ENCODE measurements around the gene CFAP54.
"Not testable (repeated sequence)": the region's sequence is repeated elsewhere in the genome, so short reads cannot be mapped to it uniquely, and the experiment has no call there.

The CFAP54 gene

GRCh38 chr12:96635844-96636243, 146.5 kb downstream of the CFAP54 start:
- no peak for DNase-seq

GRCh38 chr12:96636895-96637294, 147.5 kb downstream of the CFAP54 start:
- no peak for DNase-seq

GRCh38 chr12:96648923-96649322, 159.5 kb downstream of the CFAP54 start:
- no peak for DNase-seq

GRCh38 chr12:96652870-96653269, 163.5 kb downstream of the CFAP54 start:
- no peak for DNase-seq

- no peak for DNase-seq
Measured at GRCh38 chr12:96658075-96658474, 168.7 kb downstream of the CFAP54 start.

GRCh38 chr12:96669786-96670185, 180.4 kb downstream of the CFAP54 start:
- DNase-seq: no peak

GRCh38 chr12:96670334-96670899, 181.0 kb downstream of the CFAP54 start:
- DNase-seq: no peak

GRCh38 chr12:96675519-96675918, 186.1 kb downstream of the CFAP54 start:
- not testable (repeated sequence) for DNase-seq

GRCh38 chr12:96677363-96677762, 188.0 kb downstream of the CFAP54 start:
- no peak for DNase-seq

GRCh38 chr12:96687719-96688118, 198.3 kb downstream of the CFAP54 start:
- DNase-seq: no peak

GRCh38 chr12:96698521-96698920, 209.1 kb downstream of the CFAP54 start:
- no peak for DNase-seq

- no peak for DNase-seq
Measured at GRCh38 chr12:96698965-96699364, 209.6 kb downstream of the CFAP54 start.

- no peak for DNase-seq
Measured at GRCh38 chr12:96701856-96702255, 212.5 kb downstream of the CFAP54 start.

GRCh38 chr12:96710127-96710745, 220.9 kb downstream of the CFAP54 start:
- DNase-seq: no peak

- DNase-seq: no peak
Measured at GRCh38 chr12:96711364-96711763, 222.0 kb downstream of the CFAP54 start.

- DNase-seq: no peak
Measured at GRCh38 chr12:96714199-96714598, 224.8 kb downstream of the CFAP54 start.

- no peak for DNase-seq
Measured at GRCh38 chr12:96719660-96720362, 230.4 kb downstream of the CFAP54 start.

- DNase-seq: no peak
Measured at GRCh38 chr12:96720363-96720705, 231.0 kb downstream of the CFAP54 start.

- DNase-seq: not testable (repeated sequence)
Measured at GRCh38 chr12:96729466-96729865, 240.1 kb downstream of the CFAP54 start.

GRCh38 chr12:96729886-96730285, 240.5 kb downstream of the CFAP54 start:
- no peak for DNase-seq

GRCh38 chr12:96743606-96744005, 254.2 kb downstream of the CFAP54 start:
- DNase-seq: no peak

- no peak for DNase-seq
Measured at GRCh38 chr12:96749999-96750398, 260.6 kb downstream of the CFAP54 start.

- no peak for DNase-seq
Measured at GRCh38 chr12:96751626-96752025, 262.2 kb downstream of the CFAP54 start.

GRCh38 chr12:96752211-96752610, 262.8 kb downstream of the CFAP54 start:
- DNase-seq: no peak

GRCh38 chr12:96766232-96766631, 276.9 kb downstream of the CFAP54 start:
- no peak for DNase-seq
